Measurements from ENCODE around the gene PACRG. TPM values are rescaled to one million over a fixed set of nuclear protein-coding genes. Genes with fewer than 3 reads are reported as not detected.

Gene PACRG
- total and polyA plus RNA-seq, 2 of the 13 experiments (the other 11 are each of a cell fraction or from before 2014, with no cell fraction given) = 0.13 TPM; not detected in 1

- TF ChIP-seq, protein P1, sequence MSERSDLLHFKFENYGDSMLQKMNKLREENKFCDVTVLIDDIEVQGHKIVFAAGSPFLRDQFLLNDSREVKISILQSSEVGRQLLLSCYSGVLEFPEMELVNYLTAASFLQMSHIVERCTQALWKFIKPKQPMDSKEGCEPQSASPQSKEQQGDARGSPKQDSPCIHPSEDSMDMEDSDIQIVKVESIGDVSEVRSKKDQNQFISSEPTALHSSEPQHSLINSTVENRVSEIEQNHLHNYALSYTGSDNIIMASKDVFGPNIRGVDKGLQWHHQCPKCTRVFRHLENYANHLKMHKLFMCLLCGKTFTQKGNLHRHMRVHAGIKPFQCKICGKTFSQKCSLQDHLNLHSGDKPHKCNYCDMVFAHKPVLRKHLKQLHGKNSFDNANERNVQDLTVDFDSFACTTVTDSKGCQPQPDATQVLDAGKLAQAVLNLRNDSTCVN (CRISPR knock-in tag; IDR thresholded peaks at IDR 0.05; ENCODE audit: borderline replicate concordance) = no peak
These were observed 304.2 kb downstream of the PACRG start (continued) for GRCh38 chr6:163031931-163032330.

- Histone ChIP-seq H3K9me3 (ENCODE audit: low read length) (peaks cover 31% of the 10 kb centered on the region; the same call in 1 of the 2 replicates), H3K4me2 (ENCODE audit: low read depth, low read length) (no peak overlapping the region), H3K79me2 (ENCODE audit: insufficient read depth, low read length) (no peaks in the 10 kb centered on the region), H3K4me3 (replicated peaks in 1 of 3; ENCODE audit: insufficient read depth in 1 of 3, low read depth in 2 of 3, low read length in 3 of 3) (no peak overlapping the region), H3K27me3 (ENCODE audit: control insufficient read depth in 1 of 2, insufficient read depth in 2 of 2, low read length in 2 of 2) (no peaks in the 10 kb centered on the region), H3K27ac (ENCODE audit: extremely low read length, insufficient read depth, low read length) (no peak overlapping the region), H3K36me3 (replicated peaks in 1 of 2; ENCODE audit: control insufficient read depth in 1 of 2, insufficient read depth in 2 of 2, low read length in 2 of 2) (no peaks in the 10 kb centered on the region), H3K4me1 (ENCODE audit: insufficient read depth, low read length) (no peaks in the 10 kb centered on the region), H4K20me1 (ENCODE audit: insufficient read depth, low read length) (no peaks in the 10 kb centered on the region), H2AFZ (ENCODE audit: low read length) (no peak overlapping the region), H3K9ac (ENCODE audit: insufficient read depth, low read depth, low read length) (no peak overlapping the region)
- intact Hi-C loops (cut with micrococcal nuclease; ENCODE audit: unreplicated experiment) (no loop called here), in situ Hi-C loops (cut with HindIII; ENCODE audit: extremely low pct_ligation_motif_present, low pct_unique_long_range_greater_than_20kb) (no loop called here)
- 23% methylated on average over 3 of the region's 3 CpGs for WGBS (ENCODE audit: low lambda C conversion rate)
- POLR2A ChIA-PET = no interaction called here
- BruUV-seq (replicated peaks) = no TSS peak
- DNase-seq (ENCODE audit: low spot score) (no peak), FAIRE-seq (no peak), ATAC-seq (no peak)
- CTCF ChIA-PET (ENCODE audit: low intra/inter-chr PET ratio, low total read pairs) = no interaction called here
- TF ChIP-seq TAF1 (CRISPR knock-in tag; IDR thresholded peaks at IDR 0.05) (no peak), AHDC1 (CRISPR knock-in tag; IDR thresholded peaks at IDR 0.05; ENCODE audit: borderline replicate concordance) (no peak), ZNF574 (CRISPR knock-in tag; IDR thresholded peaks at IDR 0.05) (no peak), KDM2A (CRISPR knock-in tag; IDR thresholded peaks at IDR 0.05; ENCODE audit: borderline replicate concordance, low read depth) (no peak), ZNF775 (CRISPR knock-in tag; IDR thresholded peaks at IDR 0.05; ENCODE audit: borderline replicate concordance) (no peak), MEIS2 (CRISPR knock-in tag; IDR thresholded peaks at IDR 0.05) (no peak)
These were observed 308.4 kb downstream of the PACRG start for GRCh38 chr6:163036160-163036645.
